ENCODE results near the gene VTA1.

VTA1 gene

GRCh38 chr6:142255785-142256184 lies 108.7 kb downstream of the VTA1 start:
- no peak overlapping the region for H3K4me3 ChIP-seq (ENCODE audit: low read length)
- TF ChIP-seq ZNF274 (IDR thresholded peaks at IDR 0.05; ENCODE audit: low read depth, low read length), result no peak

- no peak for TF ChIP-seq ZNF274 (IDR thresholded peaks at IDR 0.05; ENCODE audit: low read depth, low read length)
- no peak overlapping the region for H3K4me3 ChIP-seq (ENCODE audit: low read length)
Measured at GRCh38 chr6:142258305-142258704, 111.2 kb downstream of the VTA1 start.

GRCh38 chr6:142258757-142259156 lies 111.7 kb downstream of the VTA1 start:
- TF ChIP-seq ZNF274 (IDR thresholded peaks at IDR 0.05; ENCODE audit: low read depth, low read length), result no peak
- no peak overlapping the region for H3K4me3 ChIP-seq (ENCODE audit: low read length)

- no peak for TF ChIP-seq ZNF274 (IDR thresholded peaks at IDR 0.05; ENCODE audit: low read depth, low read length)
Measured at GRCh38 chr6:142260748-142261147, 113.7 kb downstream of the VTA1 start.

GRCh38 chr6:142262231-142262630 lies 115.2 kb downstream of the VTA1 start:
- H3K4me3 ChIP-seq (ENCODE audit: low read length), result no peak overlapping the region
- TF ChIP-seq ZNF274 (IDR thresholded peaks at IDR 0.05; ENCODE audit: low read depth, low read length), result no peak

More at GRCh38 chr6:142260748-142261147, 113.7 kb downstream of the VTA1 start:
- H3K4me3 ChIP-seq (ENCODE audit: low read length), result no peak overlapping the region

- TF ChIP-seq ZNF274 (IDR thresholded peaks at IDR 0.05; ENCODE audit: low read depth, low read length), result no peak
- H3K4me3 ChIP-seq (ENCODE audit: low read length), result no peak overlapping the region
Measured at GRCh38 chr6:142265476-142265875, 118.4 kb downstream of the VTA1 start.

- TF ChIP-seq ZNF274 (IDR thresholded peaks at IDR 0.05; ENCODE audit: low read depth, low read length), result no peak
- H3K4me3 ChIP-seq (ENCODE audit: low read length), result no peak overlapping the region
Measured at GRCh38 chr6:142266060-142266459, 119.0 kb downstream of the VTA1 start.

GRCh38 chr6:142271476-142271875 lies 124.4 kb downstream of the VTA1 start:
- no peak for TF ChIP-seq ZNF274 (IDR thresholded peaks at IDR 0.05; ENCODE audit: low read depth, low read length)
- H3K4me3 ChIP-seq (ENCODE audit: low read length), result no peak overlapping the region

Data from GM08714 (cell line).